Stimulated activated CD4-positive, alpha-beta T cell treated with anti-CD3 and anti-CD28 coated beads, Interleukin-2, amount 100 ng/mL, for 48 hours (primary cell): ENCODE data around the gene SOX5.
"Not testable (repeated sequence)": the region's sequence is repeated elsewhere in the genome, so short reads cannot be mapped to it uniquely, and the experiment has no call there.

ENCODE experiments used
- DNase-seq, 2 donors: peaks; one replicate each; pipeline ENCODE4 v3.0.0-alpha.2; 2020

SOX5 gene

DNA sequence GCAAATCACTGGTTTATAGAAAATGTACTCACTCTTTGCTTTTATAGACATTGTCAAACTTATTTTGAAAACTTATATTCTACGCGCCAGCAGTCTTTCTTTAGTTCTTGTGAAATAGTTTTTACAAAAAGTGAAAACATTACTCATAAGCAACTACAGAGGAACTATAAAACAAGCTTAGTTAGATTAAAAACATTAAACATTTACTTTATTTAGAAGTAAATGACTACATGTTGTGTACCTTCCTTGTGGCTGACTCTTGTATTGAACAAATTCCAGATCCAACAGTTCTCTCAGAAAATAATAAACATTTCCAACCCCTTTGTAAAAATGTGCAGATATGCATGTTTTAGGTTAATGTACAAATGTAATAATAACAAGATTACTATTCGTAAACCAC lies 198.5 kb downstream of the SOX5 start:
- DNase-seq = no peak

DNA sequence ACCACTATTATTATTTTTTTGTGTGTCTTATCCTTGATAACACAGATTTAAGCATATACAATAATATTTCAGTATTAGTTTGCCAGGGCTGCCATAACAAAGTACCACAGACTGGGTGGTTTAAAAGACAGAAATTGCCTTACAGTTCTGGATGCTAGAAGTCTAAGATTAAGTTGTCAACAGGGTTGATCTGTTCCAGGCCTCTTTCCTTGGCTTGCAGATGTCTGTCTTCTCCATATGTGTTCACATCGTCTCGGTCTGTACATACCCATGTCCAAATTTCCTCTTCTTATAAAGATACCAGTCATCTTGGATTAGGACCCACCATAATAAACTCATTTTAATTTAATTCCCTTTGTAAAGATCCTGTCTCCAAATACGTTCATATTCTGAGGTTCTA lies 204.8 kb downstream of the SOX5 start:
- DNase-seq = no peak

- DNase-seq = no peak
Measured at GRCh38 chr12:23742574-23742973, 206.9 kb downstream of the SOX5 start.

DNA sequence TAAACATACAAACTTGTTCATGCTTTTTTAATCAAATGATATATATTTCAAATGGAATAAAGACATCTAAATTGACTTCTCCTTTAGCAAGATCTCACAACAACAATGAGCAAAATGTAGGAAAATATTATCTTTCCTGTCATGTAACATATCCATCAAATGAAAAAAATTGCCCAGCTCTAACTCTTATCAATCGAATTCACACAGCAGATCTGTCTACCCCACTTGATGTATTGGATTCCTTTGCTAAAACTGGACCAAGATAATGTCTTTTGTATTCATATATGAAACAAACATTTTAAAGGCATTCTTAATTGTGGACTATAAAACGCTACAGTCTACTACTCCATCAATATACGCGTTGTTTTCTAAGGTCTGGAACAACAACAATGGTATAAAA lies 218.0 kb downstream of the SOX5 start:
- no peak for DNase-seq

GRCh38 chr12:23731035-23731434 lies 218.4 kb downstream of the SOX5 start:
- no peak for DNase-seq

DNA sequence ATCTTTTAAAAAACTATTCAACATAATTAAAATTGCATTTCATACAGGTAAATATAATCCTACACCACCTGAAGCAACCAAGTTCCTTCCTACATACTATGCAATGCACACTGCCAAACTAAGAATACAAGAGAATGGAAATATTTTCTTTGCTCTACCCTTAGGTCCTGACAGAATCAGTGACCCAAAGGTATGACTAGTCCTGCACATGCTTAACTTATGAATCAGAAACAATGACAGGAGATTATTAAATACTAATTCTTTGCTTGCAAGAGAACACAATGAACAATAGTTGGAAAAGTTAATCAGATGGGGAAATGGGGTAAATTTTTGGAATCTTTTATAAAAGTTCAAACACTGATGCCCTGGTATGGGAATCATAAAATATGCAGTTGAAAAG lies 220.1 kb downstream of the SOX5 start:
- no peak for DNase-seq

GRCh38 chr12:23726646-23727045 lies 222.8 kb downstream of the SOX5 start:
- no peak for DNase-seq

DNA sequence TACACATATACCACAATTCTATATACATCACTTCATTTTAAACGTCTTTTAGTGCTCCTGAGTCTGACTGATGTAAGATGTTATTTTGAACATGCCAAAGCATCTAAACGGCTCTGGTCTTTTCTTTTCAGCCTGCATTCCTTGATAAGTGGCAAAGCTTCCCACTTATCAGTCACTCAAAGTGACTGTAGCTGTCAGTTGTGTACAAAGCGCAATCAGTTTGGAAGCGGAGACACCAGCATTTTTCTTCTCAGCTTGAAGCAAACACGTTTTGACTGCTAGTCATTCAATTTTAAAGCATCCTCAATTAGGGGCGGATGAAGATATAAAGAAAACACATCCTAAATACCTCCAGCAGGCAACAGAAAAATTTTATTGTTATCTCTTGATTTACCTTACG lies 226.8 kb downstream of the SOX5 start:
- DNase-seq = no peak

GRCh38 chr12:23721268-23721667 lies 228.2 kb downstream of the SOX5 start:
- no peak for DNase-seq

DNA sequence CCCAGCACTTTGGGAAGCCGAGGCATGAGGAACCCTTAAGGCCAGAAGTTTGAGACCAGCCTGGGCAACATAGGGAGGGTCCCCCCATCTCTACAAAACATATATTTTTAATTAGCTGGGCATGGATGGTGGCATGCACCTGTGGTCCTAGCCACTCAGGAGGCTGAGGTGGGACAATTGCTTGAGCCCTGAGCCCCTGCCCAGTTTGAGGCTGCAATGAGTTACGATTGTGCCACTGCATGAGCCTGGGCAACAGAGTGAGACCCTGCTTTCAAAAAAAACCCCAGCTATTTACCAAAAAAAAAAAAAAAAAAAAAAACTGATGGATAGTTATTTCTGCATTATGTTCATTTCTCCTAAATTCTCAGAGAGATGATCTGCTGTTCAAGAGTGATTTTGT lies 230.0 kb downstream of the SOX5 start:
- no peak for DNase-seq

GRCh38 chr12:23710361-23710760 lies 239.1 kb downstream of the SOX5 start:
- DNase-seq = not testable (repeated sequence)

- DNase-seq = no peak
Measured at GRCh38 chr12:23708185-23708837, 241.2 kb downstream of the SOX5 start.

- DNase-seq = no peak
Measured at GRCh38 chr12:23707270-23707669, 242.2 kb downstream of the SOX5 start.

DNA sequence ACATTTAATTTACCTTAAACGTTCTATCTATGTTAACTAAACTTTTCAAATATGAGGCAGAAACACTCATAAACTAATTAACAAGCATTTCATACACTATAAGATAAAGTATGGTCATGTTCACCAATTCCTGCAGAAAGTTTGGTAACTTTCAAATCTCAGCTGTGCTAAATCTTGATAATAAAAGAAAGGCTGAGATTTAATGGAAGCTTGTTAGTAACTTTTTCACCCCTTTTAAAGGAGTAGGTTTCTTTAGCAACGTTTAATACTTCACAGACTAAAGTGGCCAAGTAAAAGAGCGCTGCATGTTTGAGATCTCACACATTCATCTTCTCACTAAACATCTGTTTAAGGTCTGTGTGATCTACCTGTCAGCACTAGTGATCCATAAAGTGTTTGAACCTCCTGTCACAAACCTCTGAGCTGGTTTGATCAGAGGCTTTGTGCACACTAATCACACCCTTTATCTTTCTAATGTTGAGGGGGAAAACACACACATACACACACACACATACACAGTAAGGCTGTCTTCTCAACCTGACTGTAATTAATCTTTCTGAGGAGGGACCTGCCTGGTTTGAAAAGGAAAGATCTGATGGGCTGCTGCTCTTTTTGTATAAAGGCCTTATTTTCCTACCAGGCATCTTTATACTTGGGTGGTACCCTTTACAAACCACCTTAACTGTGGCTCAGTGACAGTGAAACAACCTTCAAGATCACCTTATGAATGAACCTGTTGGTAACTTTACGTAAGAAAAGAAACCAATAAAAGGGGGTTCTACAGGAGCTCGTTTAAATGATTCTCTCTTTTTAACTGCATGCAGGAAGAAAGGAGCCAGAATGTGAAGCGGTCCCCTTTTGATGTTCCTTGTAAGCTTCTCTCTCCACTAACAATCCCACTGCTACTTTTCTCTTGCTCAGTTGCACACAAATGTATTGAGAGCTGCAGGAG lies 244.2 kb downstream of the SOX5 start:
- no peak for DNase-seq

GRCh38 chr12:23703051-23703450 lies 246.4 kb downstream of the SOX5 start:
- no peak for DNase-seq

GRCh38 chr12:23699031-23699430 lies 250.4 kb downstream of the SOX5 start:
- DNase-seq = no peak

- DNase-seq = no peak
Measured at GRCh38 chr12:23694920-23695319, 254.6 kb downstream of the SOX5 start.

DNA sequence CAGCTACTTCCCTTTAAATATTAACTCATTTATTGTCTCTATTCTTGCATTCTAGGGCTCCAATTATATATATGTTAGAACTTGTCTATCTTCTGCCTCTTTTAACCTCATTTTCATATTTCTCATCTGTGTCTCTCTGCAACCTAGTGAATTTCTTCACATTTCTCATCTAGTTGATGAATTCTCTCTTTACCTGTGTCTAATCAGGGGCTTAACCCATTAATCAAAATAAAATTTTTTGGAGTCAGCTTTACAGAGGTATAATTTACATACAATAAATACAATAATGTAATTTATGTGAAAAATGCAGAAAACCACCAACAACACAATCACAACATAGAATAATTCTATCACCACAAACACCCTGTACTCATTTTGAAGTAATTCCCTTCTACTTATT lies 255.2 kb downstream of the SOX5 start:
- no peak for DNase-seq

DNA sequence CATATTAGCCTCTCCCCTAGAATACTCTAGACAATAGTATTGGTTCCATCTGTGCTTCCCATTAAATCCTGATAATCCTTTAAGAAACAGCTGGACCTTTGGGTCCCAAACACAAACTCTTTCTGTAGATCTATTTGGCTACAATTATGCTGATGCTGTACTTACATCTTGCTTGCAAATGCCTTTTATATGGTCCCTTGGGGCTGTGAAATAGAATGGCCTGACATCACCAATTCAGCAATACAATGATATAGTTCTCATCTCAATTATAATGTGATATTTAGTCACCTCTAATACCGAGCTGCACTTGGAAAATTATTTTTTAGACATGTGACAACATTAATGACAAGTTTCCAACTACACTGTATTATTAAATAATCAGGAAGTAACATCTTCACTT lies 261.5 kb downstream of the SOX5 start:
- no peak for DNase-seq

DNA sequence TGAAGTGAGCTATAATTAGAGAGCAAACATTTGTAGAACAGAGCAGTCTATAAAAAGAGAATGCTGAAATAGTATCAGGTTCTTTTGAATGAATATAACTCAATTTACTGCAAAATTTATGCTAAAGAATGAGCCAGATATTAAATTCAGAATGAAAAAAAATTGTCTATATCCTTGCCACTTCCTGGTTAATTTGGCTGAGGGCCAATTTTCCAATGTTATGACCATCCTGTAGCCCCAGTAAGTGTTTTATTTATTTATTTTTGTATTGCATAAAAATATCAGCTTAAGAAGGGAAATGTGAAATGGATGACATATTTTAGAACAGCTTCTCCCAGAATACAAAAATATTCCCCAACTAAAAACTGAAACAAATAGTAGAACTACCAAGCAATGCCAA lies 263.4 kb downstream of the SOX5 start:
- no peak for DNase-seq

GRCh38 chr12:23684121-23684520 lies 265.3 kb downstream of the SOX5 start:
- DNase-seq = no peak

- DNase-seq = no peak
Measured at GRCh38 chr12:23681237-23681636, 268.2 kb downstream of the SOX5 start.

- DNase-seq = no peak
Measured at GRCh38 chr12:23674064-23674463, 275.4 kb downstream of the SOX5 start.

DNA sequence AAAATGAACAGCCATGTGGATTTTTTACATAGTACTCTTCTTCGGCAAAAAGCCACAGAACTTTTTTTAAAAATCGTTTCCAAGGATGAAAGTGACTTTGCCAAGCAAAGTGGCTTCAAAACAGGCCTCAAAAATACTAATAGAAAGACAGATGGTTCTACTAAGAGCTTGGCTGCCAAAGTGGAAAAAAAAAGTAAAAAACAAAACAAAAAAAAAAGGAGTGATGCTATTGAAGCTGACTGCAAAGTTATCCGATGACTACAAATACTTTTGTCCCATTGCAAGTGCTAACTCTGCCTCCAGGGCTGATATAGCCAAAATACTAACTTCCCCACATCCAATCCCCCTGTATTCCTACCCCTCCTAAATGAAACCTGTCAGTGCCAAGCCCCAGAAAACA lies 277.6 kb downstream of the SOX5 start:
- DNase-seq = no peak
